Ovary (tissue), 9 donors: ENCODE data around the gene PRF1. TPM values are rescaled to one million over a fixed set of nuclear protein-coding genes. Genes with fewer than 3 reads are reported as not detected.
"Not testable (repeated sequence)": the region's sequence is repeated elsewhere in the genome, so short reads cannot be mapped to it uniquely, and the experiment has no call there.

Experiments
- DNase-seq, 5 donors: peaks; one replicate each; pipeline ENCODE4 v3.0.0-alpha.2; 2019 to 2020
- H3K27ac ChIP-seq, 2 donors: fragments of 200-600 bp; one replicate each; pipeline versions ENCODE4 v1.5.1 to v1.8.0; 2019 to 2022
- H3K27me3 ChIP-seq: fragments of 200-600 bp; one replicate; pipeline ENCODE4 v1.8.0; 2022
- H3K36me3 ChIP-seq: fragments of 200-600 bp; sonication (generic); one replicate; pipeline ENCODE4 v1.5.1; 2019
- H3K4me1 ChIP-seq: one replicate; pipeline ENCODE4 v1.8.1; 2013; ENCODE audit warnings: mild to moderate bottlenecking, moderate library complexity; ENCODE audit not compliant: insufficient read depth
- H3K4me3 ChIP-seq: fragments of 200-600 bp; sonication (generic); one replicate; pipeline ENCODE4 v1.5.1; 2017
- H3K9me3 ChIP-seq, 2 donors: fragments of 200-600 bp in 1 of 2; sonication (generic) in 1 of 2; one replicate each; pipeline versions ENCODE4 v1.5.1 to v1.8.1; 2013 to 2019; ENCODE audit warnings: mild to moderate bottlenecking in 1 of 2, moderate library complexity in 1 of 2
- CTCF ChIP-seq, 3 donors: fragments of 450-650 bp in 2 of 3; fragments of 200-600 bp in 1 of 3; IDR thresholded peaks; one replicate each; pipeline versions ENCODE4 v1.5.1 to v1.8.0; 2016 to 2022; ENCODE audit warnings: antibody characterized with exemption in 3 of 3, mild to moderate bottlenecking in 1 of 3
- EP300 ChIP-seq: sonication (generic); formaldehyde crosslinking; IDR thresholded peaks from one replicate; pipeline ENCODE4 v1.6.1; 2017; ENCODE audit warnings: antibody characterized with exemption
- POLR2A ChIP-seq: fragments of 450-650 bp; IDR thresholded peaks from one replicate; pipeline ENCODE4 v1.6.1; 2017; ENCODE audit warnings: antibody characterized with exemption, mild to moderate bottlenecking, moderate library complexity
- WGBS, 3 donors: extraction: QIAGEN DNeasy Blood & Tissue Kit in 1 of 3; methylation state at CpG; one replicate each; pipeline versions ENCODE4 v1.1.5 to v1.1.7; 2013 to 2017; 5-methylcytosine and 5-hydroxymethylcytosine counted together
- intact Hi-C, 4 donors: fragments of 100-400 bp; cut with DNase I; formaldehyde crosslinking; loops; one replicate each; pipeline versions ENCODE4 v1.11.0 to v1.15.1; 2022 to 2023
- polyA plus RNA-seq, 2 donors: library from polyadenylated mRNA; stranded (reverse); fragments of 200-250 nt in 1 of 2; fragments of 350-450 nt in 1 of 2; fragmentation: Illumina TruSeq in 1 of 2; extraction: RNeasy Lipid Tissue Mini Kit (QIAGEN cat#74804) in 1 of 2; gene quantifications; one replicate each; pipeline ENCODE4 v1.2.3, GENCODE V29; 2013 to 2014
- total RNA-seq, 7 donors: library from RNA; depleted of rRNA in 2 of 7; stranded (reverse); fragments of >200 nt in 2 of 7; fragmentation: NEBNext Ultra II Directional in 3 of 7; extraction: Animal tissue kit (Norgen Biotek cat#: 25700) in 3 of 7; gene quantifications; one replicate each; pipeline versions ENCODE4 v1.1.0 to v1.2.4, GENCODE V29; 2016 to 2023
- donor health status: DM: no; HTN: no; CAD: no; lungs with moderate emphysema.
- donor health status: DM: no; HTN: no; CAD: no.
- donor health status: Bipolar disorder and iron deficiency.
- donor health status: DM: yes; HTN: yes; CAD: no.
- donor health status: DM: no; HTN: no; CAD: no.
- donor health status: DM: yes; HTN: yes; CAD: no.

Gene PRF1
- total and polyA plus RNA-seq, 9 donors = 0.58 to 5.1 (median 1.3) TPM

GRCh38 chr10:70618663-70619062, 16.1 kb upstream of the PRF1 start:
- DNase-seq = no peak
- Histone ChIP-seq H3K36me3 (no peaks in the 10 kb centered on the region), H3K4me1 (no peaks in the 10 kb centered on the region), H3K4me3 (no peak overlapping the region), H3K27ac (no peak overlapping the region), H3K27me3 (no peaks in the 10 kb centered on the region), H3K9me3 (peaks cover 0 to 4% of the 10 kb centered on the region in 2 donors)
- 91 to 95% (median 94%) methylated on average over 5 of the region's 5 CpGs for WGBS, 3 donors
- intact Hi-C loops = no loop called here
- TF ChIP-seq CTCF (IDR thresholded peaks at IDR 0.05) (no peak), POLR2A (no peak), EP300 (no peak)

DNA sequence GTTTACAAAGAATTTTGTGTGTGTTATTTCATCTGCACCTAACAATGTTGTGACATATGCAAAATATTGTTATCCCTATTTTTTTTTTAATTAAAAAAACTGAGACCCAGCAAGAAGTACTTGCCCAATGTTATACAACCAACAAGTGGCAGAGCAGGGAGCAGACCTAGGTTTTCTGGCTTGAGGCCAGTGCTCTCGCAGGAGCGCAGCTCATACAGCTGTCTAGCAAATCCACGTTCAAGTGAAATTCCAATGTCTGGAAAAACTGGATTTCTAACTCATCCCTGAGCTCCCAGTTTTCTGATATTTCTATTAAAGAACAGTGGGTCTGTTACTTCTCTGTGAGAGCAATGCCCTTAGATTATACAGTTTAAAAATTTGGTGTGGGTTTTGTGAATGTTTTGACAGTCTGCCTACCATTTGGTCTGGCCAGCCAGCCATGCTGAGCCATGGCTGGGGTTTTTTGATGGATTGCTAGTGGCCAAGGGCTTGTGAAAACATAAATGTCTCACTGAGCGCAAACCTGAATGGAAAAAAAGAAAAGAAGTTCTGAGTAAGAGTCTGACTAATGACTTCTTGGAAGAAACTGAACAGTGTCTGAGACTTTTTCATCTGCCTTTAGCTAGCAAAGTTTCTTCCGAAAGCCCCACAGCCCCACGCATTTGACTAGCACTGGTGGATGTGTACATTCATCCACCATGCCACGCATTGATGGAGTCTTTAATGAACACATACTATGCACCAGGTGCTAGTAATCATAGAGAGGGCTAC, 15.4 kb upstream of the PRF1 start:
- Histone ChIP-seq H3K27ac (no peak overlapping the region), H3K4me1 (no peaks in the 10 kb centered on the region), H3K4me3 (no peak overlapping the region), H3K36me3 (no peaks in the 10 kb centered on the region), H3K9me3 (peaks cover 0 to 4% of the 10 kb centered on the region in 2 donors), H3K27me3 (no peaks in the 10 kb centered on the region)
- no peak for DNase-seq
- TF ChIP-seq EP300 = no peak
- TF ChIP-seq POLR2A = no peak
- WGBS, 3 donors = 56 to 70% (median 66%) methylated on average over 7 of the region's 7 CpGs
- intact Hi-C loops = no loop called here

GRCh38 chr10:70616761-70617160, 14.2 kb upstream of the PRF1 start:
- H3K27me3 ChIP-seq = no peaks in the 10 kb centered on the region
- no peak overlapping the region for H3K27ac ChIP-seq
- no peaks in the 10 kb centered on the region for H3K36me3 ChIP-seq
- H3K4me3 ChIP-seq = no peak overlapping the region
- intact Hi-C loops = no loop called here
- no peak for DNase-seq
- H3K9me3 ChIP-seq = peaks cover 0 to 4% of the 10 kb centered on the region in 2 donors
- no peaks in the 10 kb centered on the region for H3K4me1 ChIP-seq
- 98% methylated on average over 4 of the region's 4 CpGs for WGBS, 3 donors
- TF ChIP-seq CTCF (IDR thresholded peaks at IDR 0.05) = no peak

DNA sequence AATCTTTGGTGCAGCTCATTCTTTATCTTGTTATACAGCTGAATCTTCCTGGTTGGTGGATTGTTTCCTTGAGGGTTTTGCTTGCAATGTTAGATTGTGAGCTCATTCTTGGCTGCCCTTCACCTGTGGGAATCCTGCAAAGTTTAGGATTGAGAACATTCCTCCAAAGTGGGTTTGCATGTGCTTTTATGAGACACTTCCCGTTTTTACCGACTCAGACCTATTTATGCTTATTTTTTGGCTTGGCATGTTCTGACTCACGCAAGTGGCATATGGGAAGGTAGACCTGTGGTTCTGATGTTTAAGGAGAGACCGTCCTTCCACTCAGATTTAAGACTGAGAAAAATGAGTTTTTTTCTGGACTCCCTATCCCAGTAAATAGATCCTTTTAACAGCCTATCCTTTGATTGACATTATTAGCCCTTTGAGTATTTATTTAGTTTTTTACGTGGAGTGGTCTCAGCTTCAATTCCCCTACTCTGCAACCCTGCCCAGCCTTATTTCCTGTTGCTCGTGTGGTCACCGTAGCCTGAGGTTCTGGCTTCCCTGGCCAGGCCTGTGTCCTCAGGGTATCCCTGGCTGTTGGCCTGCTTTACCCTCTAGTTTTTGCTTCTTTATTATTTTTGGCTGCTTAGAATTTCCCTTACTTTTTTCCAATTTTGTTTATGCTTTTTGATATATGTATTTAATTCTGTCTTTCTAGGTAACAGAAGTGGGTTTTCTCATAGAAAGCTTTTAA, 13.4 kb upstream of the PRF1 start:
- intact Hi-C loops = no loop called here
- no peaks in the 10 kb centered on the region for H3K36me3 ChIP-seq
- no peak for TF ChIP-seq EP300
- no peak overlapping the region for H3K27ac ChIP-seq
- peaks cover 0 to 4% of the 10 kb centered on the region in 2 donors for H3K9me3 ChIP-seq
- 78 to 90% (median 79%) methylated on average over 7 of the region's 7 CpGs for WGBS, 3 donors
- H3K4me3 ChIP-seq = no peak overlapping the region
- no peaks in the 10 kb centered on the region for H3K4me1 ChIP-seq
- DNase-seq = no peak
- no peaks in the 10 kb centered on the region for H3K27me3 ChIP-seq

DNA sequence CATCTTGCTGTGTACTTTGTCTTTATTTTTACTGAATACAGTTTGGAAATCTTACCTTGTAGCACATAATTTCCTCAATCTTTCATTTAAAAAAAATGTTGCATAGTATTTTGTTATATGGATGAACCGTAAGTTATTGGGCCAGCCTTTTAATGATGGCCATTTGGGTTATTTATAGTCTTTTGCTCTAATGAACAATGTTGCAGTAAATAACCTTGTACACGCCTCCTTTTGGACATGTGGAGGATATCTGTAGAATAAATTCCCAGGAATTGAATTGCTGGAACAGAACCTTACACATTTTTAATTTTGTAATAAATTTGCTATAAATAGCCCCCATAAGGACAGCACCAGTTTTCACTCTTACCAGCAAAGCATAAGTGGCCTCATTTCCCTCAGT, 12.7 kb upstream of the PRF1 start:
- Histone ChIP-seq H3K9me3 (no peaks in the 10 kb centered on the region), H3K4me1 (no peaks in the 10 kb centered on the region), H3K27me3 (no peaks in the 10 kb centered on the region), H3K36me3 (no peaks in the 10 kb centered on the region), H3K4me3 (no peak overlapping the region), H3K27ac (no peak overlapping the region)
- TF ChIP-seq CTCF (IDR thresholded peaks at IDR 0.05) (no peak), POLR2A (no peak), EP300 (no peak)
- intact Hi-C loops = no loop called here
- no peak for DNase-seq
- whole genome bisulfite sequencing, 3 donors = 85 to 97% (median 97%) methylated on average over 2 of the region's 2 CpGs

DNA sequence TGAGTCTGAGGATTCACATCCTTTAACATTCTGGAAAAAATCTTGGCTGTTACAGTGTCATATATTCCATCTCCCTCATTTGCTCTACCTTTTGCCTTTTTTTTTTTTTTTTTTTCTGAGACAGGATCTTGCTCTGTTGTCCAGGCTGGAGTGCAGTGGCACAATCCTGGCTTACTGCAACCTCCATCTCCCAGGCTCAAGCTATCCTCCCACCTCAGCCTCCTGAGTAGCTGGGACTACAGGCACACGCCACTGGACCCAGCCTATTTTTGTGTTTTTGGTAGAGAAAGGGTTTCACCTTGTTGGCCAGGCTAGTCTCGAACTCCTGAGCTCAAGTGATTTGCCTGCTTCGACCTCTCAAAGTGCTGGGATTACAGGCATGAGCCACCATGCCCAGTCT, 11.8 kb upstream of the PRF1 start:
- H3K36me3 ChIP-seq, intact Hi-C loops, H3K9me3 ChIP-seq, H3K4me1 ChIP-seq, H3K27ac ChIP-seq, DNase-seq, H3K4me3 ChIP-seq, H3K27me3 ChIP-seq: not testable (repeated sequence)
- WGBS, 3 donors = 92 to 94% (median 93%) methylated on average over 3 of the region's 3 CpGs
